GM18907 (cell line): ENCODE measurements around the gene SLC43A1.

Experiments used
- ATAC-seq: cut with Tn5 transposase; IDR thresholded peaks from one replicate; pipeline ENCODE4 v1.9.1; 2021; ENCODE audit warnings: mild to moderate bottlenecking, moderate library complexity; ENCODE audit not compliant: unreplicated experiment

The SLC43A1 gene

DNA sequence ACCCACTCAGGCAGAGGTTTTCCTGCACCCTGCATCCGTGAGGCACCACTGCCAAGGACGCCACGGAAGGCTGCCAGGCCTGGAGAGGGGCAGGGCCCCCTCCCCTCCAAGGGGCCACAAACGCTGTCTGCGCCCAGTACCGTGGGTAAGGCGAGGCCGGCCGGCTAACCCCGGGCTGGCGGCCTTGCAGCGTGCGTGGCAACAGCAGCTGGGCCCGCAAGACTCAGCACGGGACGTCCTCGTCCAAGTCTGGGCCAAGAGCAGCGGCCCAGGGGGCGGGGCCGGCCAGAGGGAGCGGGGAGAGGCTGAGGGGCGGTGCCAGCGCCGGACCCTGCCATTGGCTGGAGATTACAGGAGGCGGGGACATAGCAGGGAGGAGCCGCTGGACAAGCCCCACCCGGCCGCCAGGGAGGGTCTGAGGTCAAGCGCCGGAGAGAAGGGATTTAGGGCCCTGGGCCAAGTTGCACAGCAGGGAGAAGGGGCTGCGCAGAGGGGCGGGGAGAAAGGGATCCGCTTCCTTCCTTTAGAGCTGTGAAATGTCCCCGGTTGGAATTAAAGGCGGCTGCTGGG lies 16.0 kb downstream of the SLC43A1 start:
- ATAC-seq, result peak; percentile 99

DNA sequence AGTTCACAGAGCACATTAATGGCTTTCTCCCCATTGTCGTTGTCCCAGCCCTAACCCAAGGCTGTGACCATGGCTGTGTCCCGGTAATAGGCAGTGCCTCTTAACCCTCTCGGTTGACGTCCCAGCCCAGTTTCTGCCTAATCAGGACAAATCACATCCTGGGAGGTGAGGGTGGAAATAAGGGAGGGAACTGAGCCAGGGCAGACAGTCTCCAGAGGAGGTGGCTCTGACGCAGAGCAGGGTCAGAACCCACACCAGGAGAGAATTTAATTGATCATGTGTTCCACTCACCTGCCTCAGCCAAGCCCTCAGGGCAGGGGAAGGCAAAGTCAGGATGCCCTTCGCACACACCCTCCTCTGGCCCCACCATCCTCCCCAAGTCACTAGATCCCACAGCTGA lies 17.0 kb downstream of the SLC43A1 start:
- no peak for ATAC-seq

DNA sequence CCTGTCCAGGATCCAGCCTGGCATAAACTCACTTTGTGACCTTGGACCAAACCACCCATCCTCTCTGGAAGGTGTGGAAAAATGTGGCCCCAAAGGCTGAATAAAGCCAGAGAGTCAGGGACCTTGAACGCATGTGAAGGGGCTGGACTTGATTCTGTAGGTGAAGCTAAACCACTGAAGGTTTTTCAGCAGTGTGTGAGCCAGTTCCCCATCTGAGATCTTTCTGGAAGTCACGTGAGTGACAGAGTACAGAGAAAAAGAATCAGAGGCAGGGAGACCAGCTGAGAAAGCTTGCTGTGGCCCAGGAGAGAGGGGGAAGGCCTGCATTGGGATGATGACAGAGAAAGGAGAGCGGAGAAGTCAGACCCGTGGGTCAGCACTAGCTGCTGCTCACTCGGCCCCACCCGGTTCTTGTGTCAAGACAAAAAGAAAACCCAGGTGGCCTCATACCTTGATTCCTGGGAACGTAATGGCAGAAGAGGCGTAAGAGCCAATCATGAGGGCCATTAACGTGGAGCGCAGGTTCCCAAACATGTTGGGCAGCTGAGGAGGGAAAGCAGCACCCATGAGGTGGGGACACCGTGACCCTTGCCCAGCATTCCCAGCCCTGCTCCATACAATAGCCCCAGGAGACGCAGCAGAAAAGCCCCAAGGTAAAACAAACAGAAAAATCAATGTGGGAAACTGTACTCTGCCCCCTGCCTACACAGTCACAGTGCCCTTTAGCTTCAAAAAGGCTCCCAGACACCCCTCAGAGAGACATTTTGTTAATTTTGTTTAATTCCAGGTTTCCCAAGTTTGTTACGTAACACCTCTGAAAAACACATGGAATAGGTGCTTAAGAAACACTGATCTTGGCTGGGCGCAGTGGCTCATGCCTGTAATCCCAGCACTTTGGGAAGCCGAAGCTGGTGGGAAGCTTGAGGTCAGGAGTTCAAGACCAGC lies 17.9 kb downstream of the SLC43A1 start:
- ATAC-seq, result no peak

DNA sequence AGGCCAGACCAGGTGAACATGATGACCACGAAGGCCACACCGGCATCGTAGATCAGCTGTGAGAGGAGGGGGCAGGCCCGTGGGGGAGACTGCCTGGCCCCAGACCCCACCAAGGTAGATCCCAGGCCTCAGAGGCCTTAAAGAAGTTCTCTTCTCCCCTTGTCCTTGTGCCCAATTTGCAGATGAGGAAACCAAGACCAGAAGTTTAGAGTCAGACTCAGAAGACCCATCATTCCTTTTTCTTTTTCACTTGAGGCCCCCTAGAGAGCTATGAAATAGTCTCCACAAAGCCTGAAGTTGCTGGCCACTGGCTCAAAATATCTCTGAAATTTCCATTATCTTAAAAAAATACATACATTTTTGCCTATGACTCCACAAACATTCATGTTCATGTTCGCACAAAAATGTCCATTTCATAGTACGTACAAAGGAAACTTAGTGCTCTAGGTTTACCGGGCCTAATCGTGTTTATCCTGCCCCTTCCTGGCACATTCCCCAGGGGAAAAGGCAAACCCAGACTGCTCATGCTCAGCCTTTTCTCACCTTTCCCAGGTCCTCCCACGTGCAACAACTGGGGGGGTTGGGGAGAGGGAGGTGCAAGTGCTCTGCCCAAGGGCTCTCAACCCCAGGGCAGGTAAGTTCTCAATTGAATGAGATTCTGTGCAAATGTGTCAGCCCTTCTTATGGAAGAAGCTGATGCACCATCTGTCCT lies 19.2 kb downstream of the SLC43A1 start:
- no peak for ATAC-seq

DNA sequence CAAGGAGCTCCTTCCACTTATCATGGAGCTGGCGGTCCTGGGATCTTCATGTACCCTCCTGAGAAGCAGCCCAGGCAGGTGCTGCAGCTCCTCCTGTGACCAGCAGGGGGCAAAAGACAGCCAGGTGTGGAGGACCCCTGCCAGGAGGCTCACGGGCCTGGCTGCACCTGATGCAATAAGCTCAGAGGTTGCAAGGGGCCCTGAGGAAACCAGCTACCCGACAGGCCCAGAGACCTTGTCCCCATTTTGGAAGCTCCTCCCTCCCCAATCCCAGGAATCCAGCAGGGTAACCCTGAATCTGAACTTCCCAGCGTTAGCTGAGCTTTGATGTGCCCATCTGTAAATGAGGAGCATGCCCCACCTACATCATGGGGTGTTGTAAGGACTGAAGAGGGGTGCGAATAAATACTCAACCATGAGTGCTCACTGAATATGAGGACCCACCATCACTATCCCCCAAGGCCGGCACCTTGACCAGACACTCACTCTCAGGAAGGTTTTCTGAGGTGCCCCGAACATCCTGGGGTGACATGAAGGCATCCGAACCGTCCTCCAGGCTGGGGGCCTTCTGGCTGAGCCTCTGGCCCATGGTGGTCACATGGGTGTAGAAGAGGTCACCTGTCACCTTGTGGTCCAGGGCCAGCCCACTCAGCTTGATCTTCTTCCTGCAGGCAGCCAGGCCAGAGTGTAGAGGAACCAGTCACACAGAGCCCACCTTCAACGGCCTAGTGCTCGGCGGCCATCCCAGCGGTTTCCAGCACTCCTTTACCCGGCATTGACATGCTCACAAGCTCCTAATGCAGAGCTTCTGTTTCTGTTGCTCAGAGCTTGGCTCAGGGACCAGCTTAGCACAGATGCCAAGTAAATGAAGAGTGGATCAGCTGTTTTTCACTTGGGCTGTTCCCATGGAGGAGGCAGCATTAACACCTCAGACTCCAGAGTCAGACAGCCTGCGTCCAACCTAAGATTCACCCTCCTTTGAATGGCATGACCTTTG lies 21.7 kb downstream of the SLC43A1 start:
- peak; percentile 74 for ATAC-seq

DNA sequence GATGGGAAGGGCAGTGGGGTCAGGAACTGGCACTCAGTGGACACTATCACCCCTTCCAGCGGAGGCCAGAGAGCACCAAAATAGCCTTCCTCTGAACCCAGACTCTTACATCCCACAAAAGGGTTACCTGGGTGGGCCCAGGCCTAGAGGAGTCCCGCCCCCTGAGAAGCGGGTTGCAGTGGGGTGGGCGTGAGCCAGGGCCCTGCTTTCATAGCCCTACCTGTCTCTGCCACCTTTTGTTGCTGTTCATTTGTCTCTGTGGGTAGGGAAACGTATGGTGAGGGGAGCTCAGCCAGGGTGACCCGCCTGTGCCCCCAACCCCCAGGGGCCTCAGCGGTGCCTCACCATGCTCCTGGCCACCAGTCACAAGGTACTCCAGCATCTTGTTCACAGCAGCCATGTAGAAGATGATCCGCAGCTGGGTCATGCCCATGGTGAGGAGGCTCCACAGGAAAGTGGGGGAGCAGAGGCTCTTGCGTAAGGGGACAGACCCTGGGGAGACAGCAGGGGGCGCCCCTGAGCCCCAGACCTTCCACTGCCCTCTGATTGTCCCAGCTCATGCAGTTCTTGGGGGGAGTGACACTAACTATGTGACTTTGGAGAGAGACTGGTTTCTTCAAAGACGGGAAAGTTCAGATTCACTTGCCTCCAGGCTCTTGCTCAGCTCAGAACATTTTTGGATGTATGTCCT lies 24.0 kb downstream of the SLC43A1 start:
- no peak for ATAC-seq

DNA sequence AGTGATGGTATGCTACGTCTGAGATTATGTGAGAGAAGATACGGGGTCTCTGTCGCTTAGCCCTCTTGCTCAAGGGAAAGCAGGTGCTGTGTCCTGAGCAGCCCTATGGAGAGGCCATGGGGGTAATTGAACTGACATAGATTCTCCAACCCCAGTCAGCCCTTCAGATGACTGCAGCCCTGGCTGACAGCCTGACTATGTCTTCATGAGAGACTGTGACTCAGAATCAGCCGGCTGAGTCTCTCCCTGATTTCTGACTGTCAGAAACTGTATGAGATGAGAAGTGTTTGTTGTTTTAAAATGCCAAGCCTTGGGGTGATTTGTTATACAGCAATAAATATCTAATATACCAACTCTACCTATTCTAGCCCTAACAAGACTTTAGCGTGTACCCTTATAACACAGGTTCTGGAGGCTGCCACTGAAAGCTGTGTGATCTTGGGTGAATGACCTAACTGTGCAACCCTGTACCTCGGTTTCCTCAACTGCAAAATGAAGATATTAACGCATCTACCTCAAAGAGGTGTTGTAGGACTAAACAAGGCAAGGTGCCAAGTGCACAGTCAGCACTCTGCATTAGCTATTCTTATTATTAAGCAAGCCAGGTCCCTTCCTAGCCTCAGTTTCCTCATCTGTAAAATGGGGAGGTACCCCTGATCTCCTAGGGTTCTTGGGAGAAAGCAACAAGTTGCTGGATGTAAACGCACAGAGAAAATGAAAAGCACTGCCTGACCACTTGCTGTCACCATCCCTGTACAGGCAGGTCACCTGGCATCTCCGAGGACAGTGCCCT lies 24.9 kb downstream of the SLC43A1 start:
- no peak for ATAC-seq

DNA sequence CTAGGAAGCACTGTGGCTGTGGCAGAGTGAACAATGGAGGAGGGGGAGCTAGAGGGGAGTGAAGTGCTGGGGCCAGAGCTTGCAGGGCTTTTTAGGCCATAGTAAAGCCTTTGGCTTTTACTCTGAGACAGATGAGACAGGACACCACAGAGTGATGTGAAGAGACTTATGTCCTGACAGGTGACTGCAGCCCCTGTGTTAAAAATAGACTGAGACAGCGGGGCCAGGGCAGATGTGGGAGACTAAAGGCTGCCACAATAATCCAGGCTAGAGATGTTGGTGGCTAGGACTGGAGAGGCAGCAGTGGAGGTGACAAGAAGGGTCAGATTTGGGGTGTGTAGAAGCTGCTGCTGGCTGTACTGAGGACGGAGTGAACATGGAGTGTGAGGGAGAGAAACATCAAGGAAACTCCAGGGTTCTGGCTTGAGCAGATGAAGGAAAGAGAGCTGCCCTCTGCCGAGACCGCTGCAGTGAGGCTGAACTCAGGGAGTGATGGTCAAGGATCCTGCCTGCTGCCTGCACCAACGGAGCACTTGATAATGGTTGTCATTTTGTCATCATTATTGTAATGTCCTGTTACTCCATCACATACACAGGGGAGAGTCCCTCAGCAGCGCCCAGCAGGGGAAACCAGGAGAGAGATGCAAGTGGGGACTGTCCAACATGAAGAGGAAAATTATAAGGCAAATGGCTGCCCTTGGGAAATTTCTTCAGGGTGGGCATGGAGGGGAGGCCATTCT lies 27.4 kb downstream of the SLC43A1 start:
- no peak for ATAC-seq

DNA sequence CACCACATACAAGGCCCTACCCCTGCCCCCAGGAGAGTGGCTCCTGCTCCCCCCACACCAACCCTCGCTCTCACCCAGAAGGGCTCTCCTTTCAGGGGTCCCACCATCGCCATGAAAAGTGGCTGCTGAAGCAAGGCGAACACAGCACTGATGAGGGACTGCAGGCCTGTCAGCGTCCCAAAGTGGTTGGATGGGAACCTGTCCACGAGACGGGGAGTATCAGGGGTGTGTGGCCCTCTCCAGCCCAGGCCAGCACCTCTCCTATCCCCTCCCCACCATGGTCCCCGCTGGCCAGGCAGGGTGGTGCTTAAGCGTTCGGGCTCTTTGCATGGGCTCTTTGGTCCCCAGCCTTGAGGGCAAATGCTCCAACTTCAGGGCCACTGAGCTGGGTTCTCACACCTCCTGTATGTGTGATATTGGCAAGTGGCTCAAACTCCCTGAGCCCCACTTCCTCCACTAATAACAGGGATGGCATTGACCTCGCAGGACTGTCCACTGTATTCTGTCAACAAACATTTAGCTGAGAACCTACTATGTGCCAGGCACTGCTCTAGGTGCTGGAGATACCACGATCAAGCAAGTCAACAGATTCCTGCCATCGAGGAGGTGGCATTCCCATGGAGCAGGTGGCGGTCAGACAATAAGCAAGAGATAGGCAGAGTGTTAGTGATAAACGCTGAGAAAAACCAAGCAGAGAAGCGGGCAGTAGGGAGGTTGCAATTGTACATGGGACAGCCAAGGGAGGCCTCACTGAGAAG lies 28.3 kb downstream of the SLC43A1 start:
- ATAC-seq, result no peak

DNA sequence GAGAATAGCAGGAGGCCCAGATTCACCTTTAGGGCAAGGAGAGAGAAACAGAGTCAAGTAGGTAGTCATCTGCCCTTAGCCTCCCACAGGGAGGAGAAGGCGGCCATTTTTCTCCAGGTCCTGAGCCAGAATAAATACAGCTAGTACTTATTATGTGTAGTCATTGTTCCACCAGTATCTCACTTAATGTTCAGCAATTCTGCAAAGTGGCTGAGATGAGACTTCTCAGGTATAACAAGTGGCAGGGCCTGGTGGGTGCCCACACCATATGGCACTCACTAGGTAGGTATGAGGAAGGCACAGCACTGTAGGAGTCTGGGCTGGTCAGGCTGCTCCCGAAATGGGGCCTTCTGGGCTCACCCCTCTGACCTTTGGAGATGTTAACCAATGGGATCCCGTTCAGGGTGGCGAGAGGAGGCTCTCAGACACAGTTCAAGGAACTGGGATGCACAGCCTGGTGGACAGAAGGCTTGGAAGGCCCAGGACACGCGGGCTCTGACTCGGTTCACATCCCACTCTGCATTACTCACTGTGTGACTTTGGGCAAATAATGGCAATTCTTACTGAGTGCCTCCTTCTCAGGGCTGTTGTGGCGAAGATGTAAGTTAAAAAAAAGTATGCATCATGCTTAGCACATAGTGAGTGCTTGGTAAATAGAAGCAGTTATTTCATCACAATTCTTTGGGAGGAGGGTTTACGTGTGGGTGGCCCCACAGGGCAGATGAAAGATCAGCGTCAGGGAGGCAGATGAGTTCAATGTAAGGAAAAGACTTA lies 30.1 kb downstream of the SLC43A1 start:
- ATAC-seq, result no peak

DNA sequence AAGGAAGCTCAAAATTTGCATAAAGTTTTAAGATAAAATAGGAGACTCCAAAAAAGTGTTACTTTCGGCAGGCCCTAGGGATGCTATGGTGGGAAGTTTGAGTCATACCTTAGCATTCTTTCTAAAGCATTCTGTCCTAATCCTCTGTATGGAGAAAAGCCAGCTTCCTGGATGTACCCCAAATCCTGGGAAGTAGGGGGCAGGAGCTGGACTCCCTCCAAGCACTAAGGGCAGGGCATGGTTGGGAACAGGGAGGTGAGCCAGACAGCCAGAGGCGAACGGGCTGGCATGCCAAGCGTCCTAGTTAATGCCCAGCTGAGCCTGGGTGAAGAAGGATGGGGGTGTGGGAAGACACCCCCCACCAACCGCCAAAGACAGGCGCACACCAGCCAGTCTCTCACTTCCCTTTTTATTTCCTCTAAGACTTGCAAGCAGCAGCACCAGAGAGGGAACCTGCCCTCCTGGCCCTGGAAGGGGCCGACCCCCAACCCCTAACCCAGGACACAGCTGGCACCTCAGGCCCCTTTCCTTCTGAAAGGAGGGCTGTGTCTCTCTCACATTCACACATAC lies 31.3 kb downstream of the SLC43A1 start:
- peak; percentile 79 for ATAC-seq

DNA sequence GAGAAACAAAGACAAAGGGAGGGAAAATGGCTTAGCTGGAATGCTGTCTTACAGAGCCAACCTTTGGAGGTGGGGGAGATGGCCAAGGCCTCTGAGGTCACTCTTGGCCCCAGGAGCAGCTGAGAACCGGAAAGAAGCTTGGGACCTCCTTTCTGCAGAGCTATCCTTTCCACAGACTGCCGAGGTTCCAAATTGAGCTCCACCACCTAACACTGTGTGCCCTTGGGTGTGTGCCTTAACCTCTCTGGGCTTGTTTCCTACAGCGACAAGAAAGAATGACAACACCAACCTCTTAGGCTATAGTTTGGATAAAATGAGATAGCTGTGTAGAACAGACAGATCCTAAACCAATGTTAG lies 32.0 kb downstream of the SLC43A1 start:
- no peak for ATAC-seq

DNA sequence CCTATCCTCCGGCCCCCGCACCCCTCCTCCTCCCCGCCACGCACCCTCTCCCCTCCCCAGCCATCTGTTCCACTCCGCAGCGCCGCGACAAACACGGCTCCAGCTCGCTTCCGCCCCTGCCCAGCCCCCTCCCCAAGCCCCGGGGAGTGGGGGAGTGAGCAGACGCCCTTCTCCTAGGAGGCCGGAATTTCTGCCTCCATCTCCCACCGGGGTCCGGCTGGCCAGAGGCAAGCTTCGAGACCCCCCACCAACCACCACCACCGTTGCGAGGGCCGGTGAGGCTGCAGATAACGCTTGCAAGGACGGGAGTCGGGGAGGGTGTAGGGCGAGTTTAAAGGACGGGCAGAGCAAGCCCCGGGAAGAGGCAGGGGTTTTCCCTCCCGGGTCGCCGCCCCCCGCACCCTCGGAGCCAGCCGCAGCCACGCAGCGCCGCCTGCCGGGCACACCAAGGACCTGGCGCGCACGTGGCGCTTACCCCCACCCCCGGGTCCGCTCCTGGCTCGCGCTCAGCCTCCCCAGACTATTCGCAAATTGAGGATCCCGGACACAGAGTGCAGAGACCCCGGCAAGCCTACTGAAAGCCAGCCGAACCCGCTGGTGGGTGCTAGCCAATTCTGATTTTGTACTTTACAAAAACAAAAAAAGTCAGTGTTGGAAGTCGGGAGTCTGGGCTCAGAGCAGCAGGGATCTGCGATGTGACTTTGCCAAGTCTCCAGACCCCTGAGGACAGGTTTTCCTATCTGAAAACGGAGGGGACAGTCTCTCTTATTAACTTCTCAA lies 32.5 kb downstream of the SLC43A1 start:
- peak; percentile 48 for ATAC-seq

DNA sequence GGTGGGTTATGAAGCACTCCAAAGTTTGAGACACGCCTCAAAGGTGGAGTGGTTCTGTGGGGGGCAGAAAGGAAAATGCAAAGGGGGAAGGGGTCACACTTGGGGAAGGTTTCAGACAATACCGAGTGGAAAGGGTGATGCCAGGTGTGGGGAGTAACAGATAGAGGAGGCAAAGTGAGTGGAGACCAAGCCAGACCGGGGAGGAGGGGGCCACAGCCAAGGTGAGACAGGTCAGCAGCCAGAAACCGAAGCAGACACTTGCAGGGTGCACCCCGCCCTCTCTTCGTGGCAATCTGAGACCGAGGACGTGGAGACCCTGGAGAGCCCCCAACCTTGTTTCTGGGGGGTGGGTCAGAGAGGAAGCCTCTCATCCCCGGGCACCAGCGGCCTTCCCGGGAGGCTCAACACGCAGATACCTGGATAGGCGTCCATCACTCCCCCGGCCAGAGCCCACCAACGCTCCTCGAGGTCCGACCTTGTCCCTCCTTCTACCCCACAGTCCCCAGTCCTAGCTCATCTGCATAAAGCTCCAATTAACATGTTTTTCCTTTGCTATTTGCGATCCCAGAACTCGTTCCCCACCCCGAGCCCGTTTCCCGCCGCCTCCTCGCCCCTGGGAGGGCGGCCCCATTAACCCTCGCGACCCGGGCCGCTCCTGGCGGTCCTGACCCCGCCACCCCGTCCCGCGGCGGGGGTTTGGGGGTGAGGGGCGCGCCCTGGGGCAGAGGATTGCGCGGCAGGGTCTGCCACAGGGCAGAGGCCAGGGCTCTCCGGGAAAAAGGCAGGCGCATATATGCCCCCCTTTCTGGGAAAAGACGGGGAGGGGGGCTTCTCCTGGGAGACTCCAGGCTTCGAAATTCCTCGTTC lies 33.4 kb downstream of the SLC43A1 start:
- ATAC-seq, result no peak

DNA sequence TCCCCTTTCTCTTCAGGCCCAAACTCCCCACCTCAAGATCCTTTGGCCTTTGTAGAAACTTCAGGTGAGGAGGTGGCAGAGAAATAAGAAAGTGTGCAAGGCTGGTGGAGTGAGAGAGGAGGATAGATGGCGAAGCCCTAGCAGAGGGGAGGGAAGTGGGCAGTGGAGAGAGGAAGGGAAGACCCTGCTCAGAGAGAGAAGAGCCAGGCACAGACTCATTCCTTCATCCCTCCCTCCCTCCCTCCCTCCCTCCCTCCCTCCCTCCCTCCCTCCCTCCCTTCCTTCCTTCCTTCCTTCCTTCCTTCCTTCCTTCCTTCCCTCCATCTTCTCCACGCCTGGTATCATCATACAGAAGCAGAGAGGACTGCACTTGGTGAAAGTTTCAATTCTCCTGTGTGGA lies 34.2 kb downstream of the SLC43A1 start:
- ATAC-seq, result no peak
